Measurements from ENCODE around the gene TSPO2.

TSPO2 gene

DNA sequence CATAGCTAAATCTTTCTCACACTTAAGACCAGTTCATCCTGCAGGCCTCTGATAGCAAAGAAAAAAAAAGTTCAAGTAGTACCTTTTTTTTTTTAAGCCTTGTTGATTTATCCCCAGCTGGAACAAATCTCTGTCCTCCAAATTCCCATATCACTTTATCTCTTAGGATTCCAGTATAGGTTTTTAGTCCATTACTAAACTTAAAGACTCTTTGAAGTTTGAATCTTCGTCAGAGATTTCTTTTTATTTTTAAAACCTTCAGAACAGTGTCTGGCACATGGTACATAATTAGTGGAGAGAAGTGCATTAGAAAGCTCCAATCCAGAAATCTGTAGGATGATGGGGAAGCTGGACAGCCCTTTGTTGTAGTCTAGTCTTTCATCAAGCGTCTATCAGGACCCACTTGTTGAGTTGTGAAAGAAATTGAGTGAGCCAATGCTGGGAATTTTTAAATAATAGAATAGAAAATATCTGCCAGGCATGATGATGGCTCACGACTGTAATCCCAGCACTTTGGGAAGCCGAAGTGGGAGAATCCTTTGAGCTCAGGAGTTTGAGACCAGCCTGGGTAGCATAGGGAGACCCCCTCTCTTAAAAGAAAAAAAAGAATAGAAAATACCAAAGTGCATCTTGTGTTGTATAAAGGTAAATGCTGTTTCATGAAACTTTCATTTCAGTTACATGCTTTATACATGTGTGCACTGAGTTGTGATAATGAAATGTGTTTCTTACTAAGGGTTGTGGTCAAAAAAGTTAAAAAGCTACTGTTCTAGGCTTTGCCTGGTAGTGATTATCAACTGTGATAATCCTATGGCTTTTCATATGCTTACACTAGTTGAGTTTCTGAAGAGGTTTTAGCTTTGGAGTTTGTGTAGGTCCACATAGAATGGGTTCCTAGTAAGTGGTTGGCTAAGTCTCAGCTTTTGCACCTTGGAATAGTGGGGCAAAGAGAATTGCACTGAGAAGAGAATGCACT, 33.7 kb downstream of the TSPO2 start:
- no peak for DNase-seq (ENCODE audit: low read depth in 2 of 2)

DNA sequence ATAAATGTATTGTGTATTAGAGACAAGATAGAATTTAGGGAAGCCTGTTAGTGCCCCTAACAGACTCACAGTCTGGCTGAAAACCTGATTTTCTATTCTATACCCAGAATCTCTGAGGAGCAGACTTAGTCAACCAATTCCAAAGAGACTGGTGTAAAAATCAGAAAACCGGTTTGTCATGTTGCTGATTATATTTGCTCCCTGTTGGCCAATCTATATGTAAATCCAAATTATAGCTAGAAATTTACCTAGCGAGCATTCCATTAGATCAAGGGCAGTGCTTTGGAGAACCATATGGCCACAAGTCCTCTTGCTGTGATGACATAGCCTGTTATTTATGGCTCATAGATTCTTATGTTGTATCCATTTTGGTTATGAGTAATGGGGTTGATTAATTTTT, 35.3 kb downstream of the TSPO2 start:
- no peak for DNase-seq (ENCODE audit: low read depth in 2 of 2)

DNA sequence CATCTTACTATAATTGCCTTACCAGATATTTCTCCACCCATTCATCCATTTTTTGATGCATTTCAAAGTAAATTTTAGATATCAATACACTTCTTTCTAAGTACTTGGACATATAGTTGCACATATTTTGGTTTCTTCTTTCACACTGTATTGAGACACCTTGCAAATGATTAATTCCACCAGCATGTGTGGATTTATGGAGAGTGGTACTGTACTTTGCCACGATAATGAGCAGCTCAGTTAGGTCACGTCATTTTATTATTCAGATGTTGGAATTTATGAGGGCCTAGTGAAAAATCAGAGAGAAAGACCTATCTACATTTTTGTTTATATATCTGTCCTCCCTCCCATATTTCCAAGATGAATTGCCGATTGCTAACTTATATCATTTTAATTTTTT, 35.8 kb downstream of the TSPO2 start:
- no peak for DNase-seq (ENCODE audit: low read depth in 2 of 2)

- no peak for DNase-seq (ENCODE audit: low read depth in 2 of 2)
These were observed 36.8 kb downstream of the TSPO2 start for GRCh38 chr6:41079080-41079479.

- no peak for DNase-seq (ENCODE audit: low read depth in 2 of 2)
These were observed 38.4 kb downstream of the TSPO2 start for GRCh38 chr6:41080621-41081020.

DNA sequence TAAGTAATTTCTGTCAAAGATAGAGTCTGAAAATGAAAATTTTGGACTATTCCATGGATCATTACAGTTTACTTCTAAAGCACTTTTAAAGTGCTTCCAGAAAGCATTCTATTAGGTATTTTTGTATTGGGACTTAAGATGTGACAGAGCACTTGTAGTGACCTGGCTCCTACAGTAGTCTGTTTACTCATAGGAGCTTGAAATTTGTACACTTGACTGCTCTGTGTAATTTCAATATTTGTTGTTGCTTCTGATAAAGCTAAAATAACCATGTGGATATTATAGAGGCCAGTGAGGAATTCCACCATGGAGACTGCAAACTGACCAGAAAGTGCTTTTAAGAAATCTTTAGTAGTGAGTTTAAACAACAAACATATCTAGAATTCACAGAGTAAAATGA, 40.8 kb downstream of the TSPO2 start:
- DNase-seq (ENCODE audit: low read depth in 2 of 2), result no peak

DNA sequence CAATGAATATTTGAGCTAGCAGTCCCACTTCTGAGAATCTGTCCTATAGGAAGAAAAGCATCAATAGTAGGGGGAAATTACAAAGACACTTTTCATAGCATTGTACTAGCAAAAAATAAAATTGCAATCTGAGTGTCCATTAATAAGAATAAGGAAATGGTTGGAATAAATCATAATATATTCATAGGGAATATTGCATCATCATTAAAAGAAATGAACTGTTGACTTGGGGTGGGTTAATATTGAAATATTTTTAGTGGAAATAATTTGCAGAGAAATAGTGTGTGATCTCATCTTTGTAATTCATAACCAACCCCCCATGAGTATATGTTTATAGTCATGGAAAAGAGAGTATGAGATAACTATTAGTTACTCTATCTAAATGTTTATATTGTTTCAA, 42.9 kb downstream of the TSPO2 start:
- no peak for DNase-seq (ENCODE audit: low read depth in 2 of 2)

DNA sequence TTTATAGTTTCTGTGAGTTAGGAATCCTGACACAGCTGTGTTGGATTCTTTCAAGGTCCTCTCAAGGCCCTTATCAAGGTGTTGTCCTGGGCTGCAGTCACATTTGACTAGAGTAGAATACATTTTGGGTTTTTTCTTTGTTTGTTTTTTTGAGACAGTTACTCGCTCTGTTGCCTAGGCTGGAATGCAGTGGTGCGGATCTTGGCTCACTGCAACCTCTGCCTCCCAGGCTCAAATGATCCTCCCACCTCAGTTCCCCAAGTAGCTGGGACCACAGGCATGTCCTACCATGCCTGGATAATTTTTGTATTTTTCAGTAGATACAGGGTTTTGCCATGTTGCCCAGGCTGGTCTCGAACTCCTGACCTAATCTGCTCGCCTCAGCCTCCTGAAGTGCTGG, 46.2 kb downstream of the TSPO2 start:
- DNase-seq (ENCODE audit: low read depth in 2 of 2), result no peak

- DNase-seq (ENCODE audit: low read depth in 2 of 2), result no peak
These were observed 48.8 kb downstream of the TSPO2 start for GRCh38 chr6:41090841-41091761.

GRCh38 chr6:41092421-41093140, 50.3 kb downstream of the TSPO2 start:
- no peak for DNase-seq (ENCODE audit: low read depth in 2 of 2)

DNA sequence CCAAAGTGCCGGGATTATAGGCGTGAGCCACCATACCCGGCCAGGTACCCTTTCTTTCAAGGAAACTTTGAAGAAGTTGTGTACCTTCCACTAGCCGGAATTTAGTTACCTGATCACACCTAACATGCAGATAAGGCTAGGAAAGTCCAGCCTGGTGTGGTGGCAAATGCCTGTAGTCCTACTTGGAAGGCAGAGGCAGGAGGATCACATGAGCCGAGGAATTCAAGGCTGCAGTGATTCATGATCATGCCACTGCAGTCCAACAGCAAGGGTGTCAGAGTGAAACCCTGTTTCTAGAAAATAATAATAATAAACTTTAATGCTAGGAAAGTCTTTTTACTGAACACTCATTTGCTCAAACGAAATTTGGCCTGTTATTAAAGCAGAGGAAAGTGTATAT, 51.5 kb downstream of the TSPO2 start:
- no peak for DNase-seq (ENCODE audit: low read depth in 2 of 2)
